ENCODE measurements around the gene SREBF1. TPM values are rescaled to one million over a fixed set of nuclear protein-coding genes. Genes with fewer than 3 reads are reported as not detected.

SREBF1 gene
- total RNA-seq: 10 to 100 TPM; 16.1 to 90.7 (median 56.1) TPM

GRCh38 chr17:17836818-17837379 is at the start of gene SREBF1:
TSS of gene SREBF1 (minus strand) at chr17:17836986. CDS start at chr17:17836817, 169 bp downstream.
- 6% methylated on average over 9 of the region's 52 CpGs; no CpG with 5 or more reads in 1 of the 2 donors for WGBS, 2 donors (ENCODE audit: low coverage in 1 of 2)
- Histone ChIP-seq H3K36me3 (no peaks in the 10 kb centered on the region), H3K4me3 (peak within 1 kb of the TSS; percentile 79 to 97), H3K27me3 (no peaks in the 10 kb centered on the region), H3K9me3 (no peaks in the 10 kb centered on the region), H3K4me1 (peaks cover 8 to 88% (median 51%) of the 10 kb centered on the region in 3 donors), H3K27ac (peak within 1 kb of the TSS; percentile 93 to 100 (median 99))
- ATAC-seq: peak; percentile 12
- no peak for TF ChIP-seq POLR2A (IDR thresholded peaks at IDR 0.05)
- TF ChIP-seq POLR2AphosphoS5 (IDR thresholded peaks at IDR 0.05): no peak
- TF ChIP-seq EP300 (IDR thresholded peaks at IDR 0.05): no peak
- no peak for TF ChIP-seq CTCF (IDR thresholded peaks at IDR 0.05)

GRCh38 chr17:17886226-17886625 is 49.4 kb upstream of the SREBF1 start:
- H3K4me3 ChIP-seq: no peak overlapping the region
- H3K9me3 ChIP-seq: no peaks in the 10 kb centered on the region
- 86 to 87% methylated on average over 1 to 3 of the region's 6 CpGs for WGBS, 2 donors (ENCODE audit: low coverage in 1 of 2)
- H3K27ac ChIP-seq: no peak overlapping the region
- peaks cover 0 to 92% of the 10 kb centered on the region in 2 donors for H3K36me3 ChIP-seq
- H3K4me1 ChIP-seq: peaks cover 0 to 5% (median 0%) of the 10 kb centered on the region in 3 donors
- no peak for ATAC-seq
- TF ChIP-seq POLR2AphosphoS5 (IDR thresholded peaks at IDR 0.05) (no peak), POLR2A (IDR thresholded peaks at IDR 0.05) (no peak), CTCF (IDR thresholded peaks at IDR 0.05) (no peak), EP300 (IDR thresholded peaks at IDR 0.05) (no peak)
- H3K27me3 ChIP-seq: no peaks in the 10 kb centered on the region

GRCh38 chr17:17884391-17885357 is 47.9 kb upstream of the SREBF1 start:
- Histone ChIP-seq H3K4me3 (no peak overlapping the region), H3K4me1 (peaks cover 0 to 9% (median 0%) of the 10 kb centered on the region in 3 donors), H3K9me3 (no peaks in the 10 kb centered on the region), H3K27me3 (no peaks in the 10 kb centered on the region), H3K27ac (no peak overlapping the region), H3K36me3 (peaks cover 0 to 89% of the 10 kb centered on the region in 2 donors)
- ATAC-seq: no peak
- 90 to 92% methylated on average over 11 to 12 of the region's 16 CpGs for WGBS, 2 donors (ENCODE audit: low coverage in 1 of 2)
- TF ChIP-seq POLR2A (IDR thresholded peaks at IDR 0.05) (no peak), EP300 (IDR thresholded peaks at IDR 0.05) (no peak), POLR2AphosphoS5 (IDR thresholded peaks at IDR 0.05) (no peak), CTCF (IDR thresholded peaks at IDR 0.05) (no peak)

- 90 to 91% methylated on average over 2 to 3 of the region's 3 CpGs for WGBS, 2 donors (ENCODE audit: low coverage in 1 of 2)
- TF ChIP-seq POLR2AphosphoS5 (IDR thresholded peaks at IDR 0.05) (no peak), POLR2A (IDR thresholded peaks at IDR 0.05) (no peak), EP300 (IDR thresholded peaks at IDR 0.05) (no peak), CTCF (IDR thresholded peaks at IDR 0.05) (no peak)
- H3K36me3 ChIP-seq: peaks cover 0 to 89% of the 10 kb centered on the region in 2 donors
- no peak overlapping the region for H3K4me3 ChIP-seq
- H3K9me3 ChIP-seq: no peaks in the 10 kb centered on the region
- H3K27ac ChIP-seq: no peak overlapping the region
- H3K4me1 ChIP-seq: peaks cover 0 to 18% (median 1%) of the 10 kb centered on the region in 3 donors
- no peaks in the 10 kb centered on the region for H3K27me3 ChIP-seq
- no peak for ATAC-seq
Observed at GRCh38 chr17:17883801-17884200, 47.0 kb upstream of the SREBF1 start.
